HCT116 (cell line): ENCODE data around the gene SLC22A15. TPM values are rescaled to one million over a fixed set of nuclear protein-coding genes. Genes with fewer than 3 reads are reported as not detected.

ENCODE experiments used
- ATAC-seq: fragments of 200-7000 bp; cut with Tn5 transposase; 2 replicates; pipeline ENCODE4 v1.9.1; 2020; ENCODE audit warnings: mild to moderate bottlenecking, moderate library complexity
- BruUV-seq: library from RNA; stranded (reverse); fragments of 400-500 nt; replicated peaks from 2 replicates; lab custom pipeline; 2021; lab: Mats Ljungman, UMichigan
- CTCF ChIA-PET: fragments of 300-600 bp; sonication (Branson Sonifier 250); formaldehyde crosslinking; loops from one replicate; lab custom pipeline; 2021; ENCODE audit warnings: antibody characterized with exemption; lab: Charles Lee
- POLR2A ChIA-PET: fragments of 300-600, 350-600 bp; sonication (Branson Sonifier 250); formaldehyde crosslinking; loops from one replicate; lab custom pipeline; 2021; ENCODE audit warnings: antibody characterized with exemption; lab: Charles Lee
- RAD21 ChIA-PET, 2 experiments: fragments of 300-600 bp; sonication (Branson Sonifier 250); formaldehyde crosslinking; loops; one replicate each; lab custom pipeline; 2023; ENCODE audit warnings: low total read pairs in 2 of 2; ENCODE audit not compliant: uncharacterized antibody in 2 of 2, unreplicated experiment in 2 of 2, low non-redundant PET in 1 of 2; lab: Charles Lee
- DNase-seq: peaks from one replicate; pipeline ENCODE4 v3.0.0-alpha.2; 2010; ENCODE audit warnings: low read depth, low spot score
- H2AFZ ChIP-seq: fragments of 200-600 bp; shearing (Covaris generic), sonication (generic); 2 replicates; pipeline ENCODE4 v1.6.1; 2017; ENCODE audit warnings: low read depth, mixed run types, mixed read lengths, antibody characterized with exemption, low read length; ENCODE audit not compliant: poor library complexity, severe bottlenecking
- H3K27ac ChIP-seq: 2 replicates; pipeline ENCODE4 v1.5.1; 2012; ENCODE audit warnings: low read depth, low read length
- H3K27me3 ChIP-seq: fragments of 200-600 bp; sonication (generic); 2 replicates; pipeline ENCODE4 v1.6.1; 2016; ENCODE audit warnings: mixed run types, low read length, mixed read lengths; ENCODE audit not compliant: insufficient read depth
- H3K36me3 ChIP-seq, 2 experiments: fragments of 200-500 bp in 1 of 2; fragments of 200-600 bp in 1 of 2; sonication (Bioruptor generic) in 1 of 2; sonication (generic) in 1 of 2; 2 replicates each; pipeline versions ENCODE4 v1.5.1 to v1.6.1; 2014 to 2016; ENCODE audit warnings: low read length in 2 of 2, inconsistent platforms in 1 of 2, mixed read lengths in 1 of 2, mixed run types in 1 of 2; ENCODE audit not compliant: insufficient read depth in 2 of 2, control insufficient read depth in 1 of 2
- H3K4me1 ChIP-seq, 2 experiments: fragments of 200-600 bp in 1 of 2; sonication (generic) in 1 of 2; 2 replicates each; pipeline versions ENCODE4 v1.5.1 to v1.6.1; 2012 to 2017; ENCODE audit warnings: low read length in 2 of 2, inconsistent platforms in 1 of 2, mild to moderate bottlenecking in 1 of 2, mixed read lengths in 1 of 2, mixed run types in 1 of 2, moderate library complexity in 1 of 2; ENCODE audit not compliant: insufficient read depth in 2 of 2, control insufficient read depth in 1 of 2
- H3K4me2 ChIP-seq: fragments of 200-600 bp; sonication (generic); 2 replicates; pipeline ENCODE4 v1.6.1; 2017; ENCODE audit warnings: mixed run types, low read length, mixed read lengths
- H3K4me3 ChIP-seq, 2 experiments: fragments of 200-600 bp in 1 of 2; sonication (generic) in 1 of 2; replicated peaks in 1 of 2; 2 replicates each; pipeline ENCODE4 v1.5.1; 2011 to 2016; ENCODE audit warnings: low read length in 2 of 2, control low read depth in 1 of 2, low read depth in 1 of 2, mild to moderate bottlenecking in 1 of 2, mixed read lengths in 1 of 2, mixed run types in 1 of 2
- H3K79me2 ChIP-seq: fragments of 200-600 bp; sonication (generic); 2 replicates; pipeline ENCODE4 v1.6.1; 2017; ENCODE audit warnings: mild to moderate bottlenecking, mixed run types, low read length, moderate library complexity, mixed read lengths; ENCODE audit not compliant: insufficient read depth
- H3K9ac ChIP-seq: fragments of 200-600 bp; sonication (generic); 2 replicates; pipeline ENCODE4 v1.6.1; 2016; ENCODE audit warnings: low read length, mixed read lengths
- H3K9me2 ChIP-seq: fragments of 200-600 bp; sonication (generic), shearing (Covaris generic); 2 replicates; pipeline ENCODE4 v1.6.1; 2017; ENCODE audit warnings: mixed run types, mild to moderate bottlenecking, moderate library complexity; ENCODE audit not compliant: insufficient read depth
- H3K9me3 ChIP-seq, 2 experiments: fragments of 200-500 bp in 1 of 2; fragments of 200-600 bp in 1 of 2; sonication (Bioruptor generic) in 1 of 2; sonication (generic) in 1 of 2; 2 replicates each; pipeline ENCODE4 v1.6.1; 2014 to 2017; ENCODE audit warnings: low read length in 2 of 2, mixed read lengths in 2 of 2, inconsistent platforms in 1 of 2, low read depth in 1 of 2, mild to moderate bottlenecking in 1 of 2, mixed run types in 1 of 2, moderate library complexity in 1 of 2; ENCODE audit not compliant: control insufficient read depth in 1 of 2, insufficient read depth in 1 of 2
- H4K20me1 ChIP-seq: fragments of 200-600 bp; sonication (generic), shearing (Covaris generic); 2 replicates; pipeline ENCODE4 v1.6.1; 2017; ENCODE audit warnings: mixed run types, mild to moderate bottlenecking, moderate library complexity; ENCODE audit not compliant: insufficient read depth
- ATF3 ChIP-seq: IDR thresholded peaks from 2 replicates; pipeline ENCODE4 v1.6.1; 2012
- CBX3 ChIP-seq: IDR thresholded peaks from 2 replicates; pipeline ENCODE4 v1.6.1; 2012; ENCODE audit warnings: low read depth
- CTCF ChIP-seq, 3 experiments: fragments of 200-600 bp in 1 of 3; sonication (generic) in 1 of 3; IDR thresholded peaks in 2 of 3; conservative IDR thresholded peaks in 1 of 3; 2 replicates each; pipeline ENCODE4 v1.5.1; 2012 to 2017; ENCODE audit warnings: low read depth in 2 of 3, low read length in 2 of 3, antibody characterized with exemption in 1 of 3, borderline replicate concordance in 1 of 3, control low read depth in 1 of 3, mild to moderate bottlenecking in 1 of 3, mixed read lengths in 1 of 3, mixed run types in 1 of 3, moderate library complexity in 1 of 3; ENCODE audit not compliant: insufficient read depth in 1 of 3
- ELF1 ChIP-seq: IDR thresholded peaks from 2 replicates; pipeline ENCODE4 v1.6.1; 2012; ENCODE audit warnings: low read depth, borderline replicate concordance
- EZH2 ChIP-seq: fragments of 200-600 bp; sonication (generic); IDR thresholded peaks from 2 replicates; pipeline ENCODE4 v1.6.1; 2017; ENCODE audit warnings: antibody characterized with exemption, mixed run types
- EZH2phosphoT487 ChIP-seq: fragments of 200-600 bp; IDR thresholded peaks from 2 replicates; pipeline ENCODE4 v1.6.1; 2018; ENCODE audit warnings: antibody characterized with exemption, borderline replicate concordance
- FOSL1 ChIP-seq: IDR thresholded peaks from 2 replicates; pipeline ENCODE4 v1.6.1; 2012; ENCODE audit warnings: low read depth
- JUND ChIP-seq: IDR thresholded peaks from 2 replicates; pipeline ENCODE4 v1.6.1; 2012
- POLR2A ChIP-seq: IDR thresholded peaks from 2 replicates; pipeline ENCODE4 v1.7.0; 2011; ENCODE audit warnings: borderline replicate concordance; ENCODE audit not compliant: insufficient read depth, insufficient read length; ENCODE audit errors: extremely low read depth
- POLR2AphosphoS5 ChIP-seq: IDR thresholded peaks from 2 replicates; pipeline ENCODE4 v1.6.1; 2011; ENCODE audit warnings: mild to moderate bottlenecking, low read depth, low read length, moderate library complexity
- REST ChIP-seq: IDR thresholded peaks from 2 replicates; pipeline ENCODE4 v1.6.1; 2012; ENCODE audit warnings: low read depth
- SIN3A ChIP-seq: IDR thresholded peaks from 2 replicates; pipeline ENCODE4 v1.6.1; 2012; ENCODE audit warnings: low read depth
- SP1 ChIP-seq: IDR thresholded peaks from 2 replicates; pipeline ENCODE4 v1.6.1; 2012; ENCODE audit warnings: low read depth
- SRF ChIP-seq: IDR thresholded peaks from 2 replicates; pipeline ENCODE4 v1.6.1; 2012; ENCODE audit warnings: low read depth
- YY1 ChIP-seq: IDR thresholded peaks from 2 replicates; pipeline ENCODE4 v1.6.1; 2011; ENCODE audit warnings: low read length, low read depth, moderate library complexity, mild to moderate bottlenecking; ENCODE audit not compliant: insufficient replicate concordance; ENCODE audit errors: extremely low read depth
- ZFX ChIP-seq: fragments of 450-650 bp; IDR thresholded peaks from 2 replicates; pipeline ENCODE4 v1.6.1; 2017
- ZNF274 ChIP-seq: fragments of 200-500 bp; sonication (Bioruptor generic); IDR thresholded peaks from 2 replicates; pipeline ENCODE4 v1.6.1; 2014; ENCODE audit warnings: mild to moderate bottlenecking, low read depth, low read length, inconsistent platforms
- intact Hi-C: fragments of 100-400 bp; cut with micrococcal nuclease; formaldehyde crosslinking; loops from 2 replicates; pipeline ENCODE4 v1.10.0; 2022
- total RNA-seq: library from RNA; stranded (reverse); gene quantifications from one replicate; pipeline ENCODE4 v1.2.1, GENCODE V29; 2021; ENCODE audit not compliant: unreplicated experiment

The SLC22A15 gene
- total RNA-seq, 1 experiment from 2014 or later = 3.1 TPM

GRCh38 chr1:116105996-116106395, 129.7 kb downstream of the SLC22A15 start:
- no peak overlapping the region for H3K4me3 ChIP-seq
- POLR2A ChIA-PET = no interaction called here
- TF ChIP-seq EZH2 = no peak
- TF ChIP-seq FOSL1 = no peak
- TF ChIP-seq ATF3 = no peak
- no peak for TF ChIP-seq SRF
- TF ChIP-seq SP1 = no peak
- no peak for TF ChIP-seq ZFX
- no peak for TF ChIP-seq POLR2AphosphoS5
- TF ChIP-seq, all 23 proteins: peak for 0
- no peaks in the 10 kb centered on the region for H3K79me2 ChIP-seq
- H3K27me3 ChIP-seq = no peaks in the 10 kb centered on the region
- no peaks in the 10 kb centered on the region for H3K9me2 ChIP-seq
- no peak overlapping the region for H3K9ac ChIP-seq
- no peak for DNase-seq
- no peak overlapping the region for H3K4me2 ChIP-seq
- intact Hi-C loops = no loop called here
- no peak for ATAC-seq
- no peak overlapping the region for H3K27ac ChIP-seq
- BruUV-seq = no TSS peak
- ChIA-PET RAD21 (no interaction called here), CTCF (no interaction called here)
- H3K9me3 ChIP-seq = no peaks in the 10 kb centered on the region
- H2AFZ ChIP-seq = no peak overlapping the region
- H3K4me1 ChIP-seq = peaks cover 5 to 13% of the 10 kb centered on the region in 2 experiments; a peak in 3 of 4 replicates
- no peaks in the 10 kb centered on the region for H4K20me1 ChIP-seq
- H3K36me3 ChIP-seq = no peaks in the 10 kb centered on the region

- intact Hi-C loops = no loop called here
- no peaks in the 10 kb centered on the region for H3K79me2 ChIP-seq
- H3K27ac ChIP-seq = no peak overlapping the region
- H3K4me2 ChIP-seq = no peak overlapping the region
- H3K9me3 ChIP-seq = no peaks in the 10 kb centered on the region
- H3K9me2 ChIP-seq = no peaks in the 10 kb centered on the region
- ChIA-PET CTCF (no interaction called here), RAD21 (no interaction called here), POLR2A (no interaction called here)
- no peak for ATAC-seq
- H2AFZ ChIP-seq = no peak overlapping the region
- no peaks in the 10 kb centered on the region for H3K27me3 ChIP-seq
- DNase-seq = no peak
- H4K20me1 ChIP-seq = no peaks in the 10 kb centered on the region
- no peaks in the 10 kb centered on the region for H3K36me3 ChIP-seq
- H3K4me3 ChIP-seq = no peak overlapping the region
- no peak overlapping the region for H3K9ac ChIP-seq
- H3K4me1 ChIP-seq = peaks cover 5 to 13% of the 10 kb centered on the region in 2 experiments; a peak in 3 of 4 replicates
- BruUV-seq = no TSS peak
- TF ChIP-seq ZNF274 (no peak), SIN3A (no peak), YY1 (no peak), POLR2A (no peak), CTCF (IDR thresholded peaks at IDR 0.05 in 2 of 3, conservative IDR thresholded peaks at IDR 0.05 in 1 of 3; ENCODE audit: borderline replicate concordance in 1 of 3, insufficient read depth in 1 of 3, low read depth in 2 of 3, low read length in 2 of 3) (no peak), EZH2phosphoT487 (no peak), CBX3 (no peak), ELF1 (no peak), JUND (no peak), REST (no peak), ATF3 (no peak)
Observed at GRCh38 chr1:116106646-116107045, 130.3 kb downstream of the SLC22A15 start.
